ENCODE results near the gene TRAF3. TPM values are rescaled to one million over a fixed set of nuclear protein-coding genes. Genes with fewer than 3 reads are reported as not detected.
A peak's percentile ranks its signal among the peaks of the same experiment; 100 is the strongest.

Gene TRAF3
- total RNA-seq, 2 donors from 2014 or later, result 20.8 to 26.0 TPM

GRCh38 chr14:102775855-102776760 lies 1.1 kb upstream of the TRAF3 start:
- H3K4me1 ChIP-seq, result no peaks in the 10 kb centered on the region
- TF ChIP-seq, protein P1, sequence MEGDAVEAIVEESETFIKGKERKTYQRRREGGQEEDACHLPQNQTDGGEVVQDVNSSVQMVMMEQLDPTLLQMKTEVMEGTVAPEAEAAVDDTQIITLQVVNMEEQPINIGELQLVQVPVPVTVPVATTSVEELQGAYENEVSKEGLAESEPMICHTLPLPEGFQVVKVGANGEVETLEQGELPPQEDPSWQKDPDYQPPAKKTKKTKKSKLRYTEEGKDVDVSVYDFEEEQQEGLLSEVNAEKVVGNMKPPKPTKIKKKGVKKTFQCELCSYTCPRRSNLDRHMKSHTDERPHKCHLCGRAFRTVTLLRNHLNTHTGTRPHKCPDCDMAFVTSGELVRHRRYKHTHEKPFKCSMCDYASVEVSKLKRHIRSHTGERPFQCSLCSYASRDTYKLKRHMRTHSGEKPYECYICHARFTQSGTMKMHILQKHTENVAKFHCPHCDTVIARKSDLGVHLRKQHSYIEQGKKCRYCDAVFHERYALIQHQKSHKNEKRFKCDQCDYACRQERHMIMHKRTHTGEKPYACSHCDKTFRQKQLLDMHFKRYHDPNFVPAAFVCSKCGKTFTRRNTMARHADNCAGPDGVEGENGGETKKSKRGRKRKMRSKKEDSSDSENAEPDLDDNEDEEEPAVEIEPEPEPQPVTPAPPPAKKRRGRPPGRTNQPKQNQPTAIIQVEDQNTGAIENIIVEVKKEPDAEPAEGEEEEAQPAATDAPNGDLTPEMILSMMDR (IDR thresholded peaks at IDR 0.05), result no peak
- intact Hi-C loops (cut with DNase I), result loop anchor here (5.0 kb wide), 2 partner anchors 84 to 141 kb away; no protein-coding TSS in a partner anchor

DNA sequence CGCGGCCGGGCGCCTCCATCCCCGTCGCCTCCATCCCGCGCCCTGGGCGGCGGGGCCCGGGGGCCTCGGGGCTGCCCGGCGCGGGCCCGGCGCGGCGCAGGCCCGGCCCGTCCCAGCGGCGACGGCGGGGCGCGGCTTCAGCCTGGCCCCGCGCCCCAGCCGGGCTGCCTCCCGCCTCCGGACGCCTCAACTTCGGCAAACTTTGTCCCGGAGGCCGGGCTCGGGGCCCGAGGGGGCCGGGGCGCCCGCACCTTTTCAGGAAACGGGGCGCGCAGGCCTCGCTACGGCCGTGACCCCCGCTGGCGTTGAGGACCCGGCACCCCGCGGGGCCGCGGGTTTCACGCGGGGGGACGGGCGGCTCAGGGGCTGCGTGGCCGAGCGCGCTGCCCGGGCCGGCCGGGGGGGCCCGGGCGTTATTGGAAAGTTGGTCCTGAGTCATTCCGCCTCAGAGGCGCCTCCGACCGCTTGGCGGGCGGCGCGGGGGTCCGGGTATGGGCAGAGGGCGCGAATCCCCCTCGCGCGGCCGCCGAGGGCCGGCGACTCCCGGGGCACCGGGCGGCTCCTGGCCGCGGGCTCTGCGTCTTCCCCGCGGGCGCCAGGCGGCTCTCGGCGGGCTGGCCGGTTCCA lies 575 bp downstream of the TRAF3 start:
- Histone ChIP-seq H3K36me3 (no peaks in the 10 kb centered on the region), H3K27me3 (no peaks in the 10 kb centered on the region), H3K9ac (ENCODE audit: low read depth in 2 of 2, low read length in 2 of 2) (peak overlapping the region; percentile 74 to 80), H3K9me3 (no peaks in the 10 kb centered on the region), H3K27ac (peak overlapping the region; percentile 88), H3K4me3 (peak overlapping the region; percentile 72), H3K4me1 (no peaks in the 10 kb centered on the region)
- TF ChIP-seq, protein P1 (IDR thresholded peaks at IDR 0.05), result no peak
- intact Hi-C loops (cut with DNase I), result loop anchor here (5.0 kb wide), 2 partner anchors 86 to 139 kb away; no protein-coding TSS in a partner anchor
- DNase-seq, result no peak

More at GRCh38 chr14:102775855-102776760, 1.1 kb upstream of the TRAF3 start:
- H3K27me3 ChIP-seq, result no peaks in the 10 kb centered on the region
- peak overlapping the region; percentile 82 for H3K27ac ChIP-seq
- no peaks in the 10 kb centered on the region for H3K9me3 ChIP-seq
- peak overlapping the region; percentile 35 to 58 for H3K9ac ChIP-seq (ENCODE audit: low read depth in 2 of 2, low read length in 2 of 2)
- no peaks in the 10 kb centered on the region for H3K36me3 ChIP-seq
- peak; percentile 67 for DNase-seq
- no peak overlapping the region for H3K4me3 ChIP-seq

DNA sequence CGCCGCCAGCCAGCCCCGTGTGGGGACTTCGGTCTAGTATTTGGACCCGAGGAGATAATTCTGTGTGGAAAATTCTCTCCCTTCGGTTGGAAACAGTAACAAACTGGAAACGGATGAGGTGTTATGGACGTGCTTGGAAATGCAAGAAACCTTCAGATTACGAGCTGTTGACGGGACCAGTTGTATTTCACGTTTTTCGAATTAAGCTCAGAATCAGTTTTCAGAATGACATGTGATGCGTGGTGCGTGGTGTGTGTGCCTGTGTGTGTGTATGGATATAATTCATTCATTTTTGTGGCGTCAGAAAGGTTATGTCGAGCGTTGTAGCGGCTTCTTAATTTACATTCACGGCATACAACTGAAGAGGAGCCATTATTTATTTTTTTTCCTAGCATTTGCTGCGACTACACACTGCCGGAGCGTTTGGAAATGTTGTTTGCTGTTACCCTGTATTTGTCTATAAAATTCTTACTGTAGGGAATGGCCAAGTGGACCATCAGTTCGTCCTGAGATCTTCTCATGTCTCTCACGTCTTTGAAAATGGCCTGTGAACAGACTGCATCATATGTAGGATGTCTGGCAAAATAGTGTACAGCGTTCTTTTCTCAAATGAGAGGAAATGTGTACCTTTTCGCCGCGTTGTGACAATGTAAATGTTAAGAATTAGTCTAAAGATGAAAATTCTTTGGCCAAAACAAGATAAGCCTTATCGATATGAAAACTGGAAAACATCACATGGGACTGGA lies 1.3 kb downstream of the TRAF3 start:
- H3K9ac ChIP-seq (ENCODE audit: low read depth in 2 of 2, low read length in 2 of 2), result peak overlapping the region; percentile 74 to 80
- H3K9me3 ChIP-seq, result no peaks in the 10 kb centered on the region
- no peaks in the 10 kb centered on the region for H3K36me3 ChIP-seq
- no peaks in the 10 kb centered on the region for H3K4me1 ChIP-seq
- peak overlapping the region; percentile 88 for H3K27ac ChIP-seq
- intact Hi-C loops (cut with DNase I), result loop anchor here (5.0 kb wide), 2 partner anchors 86 to 139 kb away; no protein-coding TSS in a partner anchor
- no peak for DNase-seq
- peak overlapping the region; percentile 72 for H3K4me3 ChIP-seq
- no peaks in the 10 kb centered on the region for H3K27me3 ChIP-seq
- TF ChIP-seq, protein P1 (IDR thresholded peaks at IDR 0.05), result no peak

- H3K9me3 ChIP-seq, result no peaks in the 10 kb centered on the region
- no peaks in the 10 kb centered on the region for H3K36me3 ChIP-seq
- H3K4me1 ChIP-seq, result no peaks in the 10 kb centered on the region
- TF ChIP-seq, protein P1 (IDR thresholded peaks at IDR 0.05), result no peak
- peak overlapping the region; percentile 72 for H3K4me3 ChIP-seq
- no peaks in the 10 kb centered on the region for H3K27me3 ChIP-seq
- DNase-seq, result no peak
- peak overlapping the region in 1 of 2 donors; percentile 74 for H3K9ac ChIP-seq (ENCODE audit: low read depth in 2 of 2, low read length in 2 of 2)
- intact Hi-C loops (cut with DNase I), result loop anchor here (5.0 kb wide), 2 partner anchors 87 to 138 kb away; no protein-coding TSS in a partner anchor
- no peak overlapping the region for H3K27ac ChIP-seq
Observed at GRCh38 chr14:102779084-102779462, 1.8 kb downstream of the TRAF3 start.
